ENCODE data around the gene CAMTA1. TPM values are rescaled to one million over a fixed set of nuclear protein-coding genes. Genes with fewer than 3 reads are reported as not detected.
A peak's percentile ranks its signal among the peaks of the same experiment; 100 is the strongest.

Gene CAMTA1
- total RNA-seq, 1 donor from 2014 or later, result 114 TPM

DNA sequence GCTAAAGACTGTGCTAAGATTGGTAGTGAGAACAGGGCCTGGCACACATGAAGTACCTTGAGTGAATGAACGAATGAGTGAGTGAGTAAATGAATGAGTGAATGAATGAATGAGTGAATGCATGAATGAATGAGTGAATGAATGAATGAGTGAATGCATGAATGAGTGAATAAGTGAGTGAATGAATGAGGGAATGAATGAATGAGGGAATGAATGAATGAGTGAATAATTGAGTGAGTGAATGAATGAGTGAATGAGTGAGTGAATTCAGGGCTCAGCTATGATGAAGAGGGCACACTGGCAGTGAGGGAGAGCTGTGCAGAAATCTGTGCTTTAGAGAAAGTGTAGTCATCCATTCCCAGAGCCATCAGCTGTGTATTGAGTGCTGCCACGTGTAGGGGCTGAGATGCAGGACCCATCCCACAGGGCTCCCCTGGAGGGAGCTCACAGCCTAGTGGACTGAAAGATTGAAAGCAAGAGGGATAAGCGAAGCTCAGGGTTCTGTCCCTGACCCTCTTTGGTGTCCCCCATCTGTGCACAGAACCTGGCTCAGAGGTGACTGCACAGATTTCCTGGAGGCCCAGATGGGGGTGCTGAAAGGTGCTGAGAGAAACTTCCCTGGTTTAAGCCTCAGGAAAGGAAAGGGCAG, 767.9 kb downstream of the CAMTA1 start:
- intact Hi-C loops (cut with DNase I), result no loop called here
- peak; percentile 54 for DNase-seq (ENCODE audit: low spot score)

- no peak for DNase-seq (ENCODE audit: low spot score)
- intact Hi-C loops (cut with DNase I), result no loop called here
Measured at GRCh38 chr1:7554385-7555235, 769.4 kb downstream of the CAMTA1 start.

DNA sequence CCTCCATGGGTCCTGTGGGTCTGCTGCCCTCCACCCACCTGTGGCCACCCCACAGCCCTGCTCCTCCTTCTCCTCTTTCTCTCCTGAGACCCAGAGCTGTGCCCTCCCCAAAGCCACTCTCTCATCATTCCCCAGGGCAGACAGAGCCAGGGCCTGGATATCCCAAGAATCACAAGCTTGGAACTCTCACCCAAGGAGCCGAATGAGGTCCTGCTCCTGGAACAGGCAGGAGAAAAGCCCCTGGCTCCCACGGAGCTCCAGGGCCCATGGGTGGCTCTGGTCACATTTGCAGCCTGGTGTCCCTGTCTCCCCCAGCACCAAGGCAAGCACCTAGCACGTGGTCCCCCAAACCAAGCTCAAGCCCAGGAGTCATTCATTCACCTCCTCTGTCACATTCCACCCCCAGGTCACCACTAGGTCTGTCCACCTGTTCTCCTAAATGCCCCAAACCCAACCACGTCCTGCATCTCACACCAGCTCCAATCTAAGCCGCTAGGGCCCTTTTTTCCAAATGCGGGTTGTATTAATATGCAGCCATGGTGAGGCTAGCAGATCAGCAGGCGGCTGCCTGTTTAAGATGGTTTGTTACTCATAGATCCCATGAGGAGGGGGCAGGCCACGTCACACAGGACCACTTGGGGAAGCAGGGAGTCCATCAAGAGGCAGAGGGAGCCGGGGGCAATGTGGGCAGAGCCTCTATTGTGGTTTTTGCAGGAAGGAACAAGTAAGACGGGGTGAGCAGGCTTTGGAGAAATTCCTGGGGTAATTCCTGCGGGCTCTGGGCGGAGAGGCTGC, 770.3 kb downstream of the CAMTA1 start:
- intact Hi-C loops (cut with DNase I), result no loop called here
- no peak for DNase-seq (ENCODE audit: low spot score)

DNA sequence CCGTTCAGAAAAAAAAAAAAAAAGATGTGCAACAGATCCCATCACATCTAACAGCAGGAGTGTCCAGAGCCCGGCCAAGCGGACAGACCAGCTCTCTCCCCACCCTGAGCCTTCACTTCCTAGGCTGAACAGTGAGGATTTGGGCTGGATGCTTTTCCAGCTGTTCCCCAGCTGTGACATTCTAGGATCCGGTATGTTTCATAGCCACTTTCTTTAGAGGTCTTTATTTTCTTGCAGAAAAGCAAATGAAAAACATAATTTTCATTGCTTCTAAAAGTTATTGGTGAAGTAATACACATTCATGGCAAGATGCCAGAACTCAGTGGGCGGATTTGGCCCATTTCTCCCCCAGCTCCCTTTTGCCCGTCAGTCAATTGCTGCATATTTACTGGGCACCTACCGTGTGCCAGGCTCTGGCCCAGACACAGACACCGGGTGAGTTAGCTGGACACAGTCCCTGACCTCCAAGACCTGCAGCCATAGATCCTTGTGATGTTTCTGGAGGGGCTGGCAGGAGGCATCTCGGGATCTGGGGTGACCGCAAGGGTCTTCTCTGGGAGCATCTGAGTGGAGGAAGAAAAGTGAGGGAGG, 772.1 kb downstream of the CAMTA1 start:
- intact Hi-C loops (cut with DNase I), result no loop called here
- no peak for DNase-seq (ENCODE audit: low spot score)

GRCh38 chr1:7558041-7558461, 772.8 kb downstream of the CAMTA1 start:
- DNase-seq (ENCODE audit: low spot score), result no peak
- intact Hi-C loops (cut with DNase I), result no loop called here

DNA sequence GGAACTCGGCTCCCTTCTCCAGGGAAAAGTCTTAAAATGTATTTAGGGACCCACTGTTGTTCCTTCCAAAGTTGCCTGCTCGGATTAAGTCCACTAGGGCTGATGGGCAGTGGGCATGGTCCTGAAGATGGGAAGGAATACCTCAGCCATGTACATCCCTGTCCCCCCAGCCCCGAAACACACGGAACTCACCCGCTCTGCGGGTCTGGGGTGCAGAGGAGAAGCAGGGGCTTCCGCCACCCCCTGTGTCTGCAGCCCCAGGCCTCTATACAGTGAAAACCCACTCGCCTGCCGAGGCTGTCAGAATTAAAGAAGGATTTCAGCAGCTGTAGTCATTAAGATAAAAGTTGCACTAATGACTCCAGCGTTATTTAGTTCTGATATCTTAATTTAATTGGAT, 773.2 kb downstream of the CAMTA1 start:
- intact Hi-C loops (cut with DNase I), result no loop called here
- no peak for DNase-seq (ENCODE audit: low spot score)

DNA sequence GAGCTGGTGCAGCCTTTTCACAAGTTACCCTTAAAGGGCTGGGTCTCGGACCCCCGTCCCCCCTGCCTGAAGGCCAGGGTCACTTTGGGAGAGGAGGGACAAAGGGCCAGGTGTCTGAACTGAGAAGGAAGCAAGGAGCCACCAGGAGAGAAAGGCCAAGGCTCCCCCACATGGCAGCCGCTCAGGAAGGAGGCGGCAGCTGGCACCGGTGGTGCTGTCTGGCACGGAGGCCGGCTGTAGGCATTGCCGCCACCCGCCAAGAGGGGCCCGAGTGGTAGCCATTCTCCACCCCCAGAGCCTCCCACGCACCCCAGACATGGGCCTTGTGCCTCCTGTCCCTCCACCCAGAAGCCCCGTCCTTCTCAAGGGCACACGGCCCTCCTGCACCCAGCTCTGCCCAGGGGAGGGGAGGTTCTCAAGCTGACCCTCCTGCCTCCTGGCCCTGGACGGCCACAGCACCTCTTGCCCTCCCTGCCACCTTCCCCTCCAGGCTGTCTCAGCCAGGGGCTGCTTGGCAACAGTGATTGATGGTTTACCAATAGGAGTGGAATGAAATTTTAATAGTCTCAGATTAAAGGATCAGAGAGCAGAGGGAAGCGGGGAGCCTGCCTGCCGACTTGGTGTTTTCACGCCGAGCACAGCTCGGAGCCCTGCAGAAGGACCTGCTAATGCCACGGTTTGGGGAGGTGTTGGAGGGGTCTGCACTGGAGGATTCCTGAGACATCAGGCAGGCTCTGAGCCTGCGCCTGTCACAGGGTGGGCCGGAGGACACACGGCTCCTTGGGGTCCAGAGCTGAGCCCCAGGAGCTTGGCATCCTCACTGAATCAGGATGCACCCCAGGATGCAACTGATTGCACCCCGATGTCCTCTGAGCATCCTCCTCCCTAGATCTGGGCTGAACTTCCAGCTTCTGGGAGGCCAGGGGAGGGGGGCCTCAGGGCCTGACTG, 773.9 kb downstream of the CAMTA1 start:
- no peak for DNase-seq (ENCODE audit: low spot score)
- intact Hi-C loops (cut with DNase I), result no loop called here

GRCh38 chr1:7560128-7560527, 774.9 kb downstream of the CAMTA1 start:
- intact Hi-C loops (cut with DNase I), result no loop called here
- no peak for DNase-seq (ENCODE audit: low spot score)

- intact Hi-C loops (cut with DNase I), result no loop called here
- no peak for DNase-seq (ENCODE audit: low spot score)
Measured at GRCh38 chr1:7560601-7561181, 775.4 kb downstream of the CAMTA1 start.

DNA sequence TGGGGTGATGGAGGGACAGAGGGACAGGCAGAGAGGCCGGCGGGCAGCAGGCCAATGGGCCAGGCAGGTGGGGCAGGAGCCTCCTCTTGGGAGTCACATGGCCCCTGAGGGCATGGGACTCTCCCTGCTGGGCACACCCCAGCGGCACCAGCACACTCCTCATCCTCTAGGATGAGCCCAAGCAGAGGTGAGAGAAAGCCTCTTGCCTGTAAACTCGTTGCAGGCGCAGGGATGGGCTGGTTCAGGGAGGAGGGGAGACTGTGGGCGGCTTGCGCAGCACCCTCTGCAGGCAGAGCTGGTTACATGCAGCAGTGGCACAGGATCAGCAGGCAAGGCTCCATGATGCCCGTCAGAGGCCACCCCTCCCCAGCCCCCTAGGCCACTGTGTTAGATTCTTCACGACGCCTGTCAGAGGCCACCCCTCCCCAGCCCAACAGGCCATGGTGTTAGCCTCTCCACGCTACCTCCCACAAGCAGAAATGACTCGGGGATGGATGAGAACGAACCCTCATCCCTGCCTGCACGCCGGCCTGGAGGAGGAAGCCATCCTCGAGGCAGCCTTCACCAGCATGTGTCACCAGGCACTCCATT, 776.2 kb downstream of the CAMTA1 start:
- intact Hi-C loops (cut with DNase I), result no loop called here
- no peak for DNase-seq (ENCODE audit: low spot score)

DNA sequence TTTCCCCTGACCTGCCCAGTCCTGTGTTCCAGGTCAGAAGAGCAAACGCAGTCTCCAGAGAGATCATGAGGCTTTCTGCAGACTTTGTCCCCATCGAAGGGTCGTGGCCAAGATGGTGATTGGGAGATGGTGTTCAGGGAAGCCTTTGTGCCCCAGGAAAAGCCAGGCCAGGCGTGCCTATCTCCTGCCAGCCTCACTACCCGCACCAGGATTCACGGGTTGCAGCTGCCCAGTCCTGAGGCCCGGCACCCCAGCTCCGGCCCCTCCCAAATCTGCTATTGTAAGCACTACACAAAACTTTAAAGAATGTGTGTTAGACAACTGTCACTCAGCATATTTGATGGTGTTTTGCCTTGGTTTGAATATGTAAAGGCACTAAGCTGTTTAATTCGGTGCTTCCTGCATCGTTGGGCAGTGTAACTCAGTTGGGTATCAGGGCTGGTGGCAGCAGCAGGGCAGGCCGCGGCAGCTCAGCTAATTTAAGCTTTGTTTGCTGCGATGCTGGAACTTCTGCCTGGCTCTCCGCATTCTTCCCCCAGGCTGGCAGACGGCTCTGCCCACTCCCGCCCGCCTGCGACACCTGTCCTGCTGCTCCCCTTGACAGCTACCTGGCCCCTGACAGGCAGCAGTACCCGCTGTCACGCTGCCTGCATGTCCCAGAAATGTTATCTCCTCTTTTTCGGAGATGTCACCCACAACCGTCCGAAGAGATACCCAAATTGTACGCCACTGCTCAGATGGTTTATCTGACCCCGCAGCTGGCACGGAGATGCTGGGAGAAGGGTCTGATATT, 776.9 kb downstream of the CAMTA1 start:
- intact Hi-C loops (cut with DNase I), result no loop called here

GRCh38 chr1:7562729-7563605, 777.7 kb downstream of the CAMTA1 start:
- intact Hi-C loops (cut with DNase I), result no loop called here
- no peak for DNase-seq (ENCODE audit: low spot score)

More for the DNA sequence above, 776.9 kb downstream of the CAMTA1 start:
- DNase-seq (ENCODE audit: low spot score), result no peak

- intact Hi-C loops (cut with DNase I), result no loop called here
- no peak for DNase-seq (ENCODE audit: low spot score)
Measured at GRCh38 chr1:7564137-7564536, 778.9 kb downstream of the CAMTA1 start.

DNA sequence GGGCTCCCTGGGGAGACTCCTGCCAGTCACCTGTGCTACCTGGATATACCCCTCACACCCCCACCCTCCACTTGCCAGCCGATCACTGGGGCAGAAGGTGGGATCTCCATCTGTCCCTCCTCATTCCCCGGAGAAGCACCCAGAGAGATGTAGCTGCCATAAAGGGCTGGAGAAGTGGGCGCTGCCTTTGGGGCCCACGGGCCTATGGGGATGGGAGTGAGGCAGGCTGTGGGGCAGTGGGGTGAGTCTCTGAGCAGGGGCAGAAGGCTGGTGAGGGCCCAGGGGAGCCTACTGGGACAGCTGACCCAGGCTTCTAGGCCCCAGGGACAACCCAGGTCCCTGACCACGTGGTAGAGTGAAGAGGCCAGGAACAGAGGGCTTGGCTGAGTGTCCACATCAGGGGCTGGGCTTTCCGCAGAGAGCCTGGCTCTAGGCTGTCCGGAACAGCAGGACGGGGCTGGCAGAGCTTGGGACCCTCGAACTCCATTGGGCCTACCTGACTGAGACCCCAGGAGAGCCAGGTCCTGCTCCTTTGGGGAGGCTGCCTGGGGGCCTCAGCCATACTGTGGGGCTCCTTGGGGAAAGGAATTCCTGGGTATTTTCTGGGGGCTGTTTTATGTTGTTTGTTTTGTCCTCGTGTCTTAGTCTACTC, 780.0 kb downstream of the CAMTA1 start:
- DNase-seq (ENCODE audit: low spot score), result no peak
- intact Hi-C loops (cut with DNase I), result no loop called here

DNA sequence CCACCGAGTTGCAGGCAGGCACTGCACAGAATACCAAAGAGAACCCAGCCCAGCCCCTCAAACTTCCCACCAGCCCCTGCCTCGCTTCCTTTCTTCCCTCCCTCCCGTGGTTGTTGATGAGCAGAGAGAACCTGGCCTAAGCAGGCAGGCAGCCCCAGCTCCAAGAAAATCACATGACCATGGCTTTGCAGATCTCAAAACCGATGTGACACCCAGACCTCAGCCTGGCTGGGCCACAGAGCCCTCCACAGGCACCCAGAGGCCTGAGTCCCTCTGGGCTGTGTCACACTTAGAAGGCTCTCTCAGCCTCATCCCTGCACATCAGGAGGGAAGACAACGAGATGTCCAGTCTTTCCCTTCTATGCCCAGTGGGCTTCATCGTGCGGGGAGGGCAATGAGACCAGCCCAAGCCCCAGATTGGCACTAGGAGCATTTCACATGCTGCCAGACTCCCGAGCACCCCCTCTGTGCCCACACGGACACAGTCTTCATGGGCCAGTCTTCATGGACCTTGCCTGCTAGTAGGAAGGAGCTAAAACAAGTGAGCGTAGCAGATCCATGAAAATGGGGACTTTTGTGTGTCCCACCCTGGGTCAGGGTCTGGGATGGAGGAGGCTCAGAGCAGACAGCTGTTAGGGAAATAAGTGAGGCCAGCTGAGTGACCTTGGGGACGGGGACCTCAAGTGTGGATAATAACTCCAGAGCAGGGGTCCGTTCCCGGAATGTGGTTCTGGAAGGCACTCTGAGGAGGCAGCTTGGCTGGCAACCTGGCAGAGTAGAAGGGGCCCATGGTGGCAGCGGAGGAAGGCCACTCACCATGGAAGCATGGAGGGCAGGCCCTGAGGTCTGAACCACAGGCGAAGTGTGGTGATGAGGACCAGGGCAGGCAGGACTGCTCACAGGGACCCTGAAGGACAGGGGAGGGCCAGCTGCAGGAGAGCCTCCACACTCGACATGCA, 781.4 kb downstream of the CAMTA1 start:
- intact Hi-C loops (cut with DNase I), result no loop called here
- no peak for DNase-seq (ENCODE audit: low spot score)
